OCI-LY7 (cell line): ENCODE data around the gene MUSK.
"Not testable (repeated sequence)": the region's sequence is repeated elsewhere in the genome, so short reads cannot be mapped to it uniquely, and the experiment has no call there.

Experiments used
- CTCF ChIP-seq: fragments of 200-600 bp; sonication (generic); conservative IDR thresholded peaks from 2 replicates; pipeline ENCODE4 v1.5.1; 2014; ENCODE audit warnings: mild to moderate bottlenecking, antibody characterized with exemption, low read length, moderate library complexity, mixed read lengths
- EZH2phosphoT487 ChIP-seq: fragments of 200-600 bp; sonication (generic); IDR thresholded peaks from 2 replicates; pipeline ENCODE4 v1.6.1; 2018; ENCODE audit warnings: low read depth, borderline replicate concordance, mild to moderate bottlenecking, mixed run types, antibody characterized with exemption, low read length, moderate library complexity, mixed read lengths

GRCh38 chr9:110825129-110825528 lies 156.5 kb downstream of the MUSK start:
- TF ChIP-seq CTCF, EZH2phosphoT487: not testable (repeated sequence)
